Pancreas (tissue), 10 donors: ENCODE results near the gene PHIP. TPM values are rescaled to one million over a fixed set of nuclear protein-coding genes. Genes with fewer than 3 reads are reported as not detected.

ENCODE experiments used
- ATAC-seq, 4 donors: fragments of 200-7000 bp; cut with Tn5 transposase; one replicate each; pipeline versions ENCODE4 v1.8.0 to v1.9.1; 2020; ENCODE audit warnings: mild to moderate bottlenecking in 4 of 4, moderate library complexity in 4 of 4
- DNase-seq, 6 donors: peaks; one replicate each; pipeline ENCODE4 v3.0.0-alpha.2; 2020
- FAIRE-seq: peaks from 2 replicates; lab custom pipeline; 2012; peaks lifted over from hg19 to GRCh38; lab: Jason Lieb, UNC
- H3K27ac ChIP-seq, 4 donors: fragments of 200-600 bp; sonication (generic); 1 replicate in 3 of 4; 2 replicates in 1 of 4; pipeline versions ENCODE4 v1.5.0 to v1.8.0; 2020
- H3K27me3 ChIP-seq, 4 donors: fragments of 200-600 bp; one replicate each; pipeline ENCODE4 v1.8.0; 2021
- H3K36me3 ChIP-seq, 3 donors: fragments of 200-600 bp; sonication (generic) in 1 of 3; one replicate each; pipeline versions ENCODE4 v1.5.0 to v1.8.0; 2020 to 2021
- H3K4me1 ChIP-seq, 3 donors: fragments of 200-600 bp; one replicate each; pipeline ENCODE4 v1.8.0; 2021
- H3K4me3 ChIP-seq, 4 donors: fragments of 200-600 bp; sonication (generic) in 2 of 4; one replicate each; pipeline versions ENCODE4 v1.5.0 to v1.8.0; 2020 to 2021
- H3K9me3 ChIP-seq, 4 donors: fragments of 200-600 bp; one replicate each; pipeline ENCODE4 v1.8.0; 2021
- CTCF ChIP-seq, 4 donors: fragments of 200-600 bp; sonication (generic) in 3 of 4; IDR thresholded peaks; one replicate each; pipeline versions ENCODE4 v1.5.0 to v1.8.0; 2021; ENCODE audit warnings: antibody characterized with exemption in 4 of 4
- WGBS, 2 donors: extraction: QIAGEN DNeasy Blood & Tissue Kit; methylation state at CpG; one replicate each; pipeline ENCODE4 v1.1.7; 2013; 5-methylcytosine and 5-hydroxymethylcytosine counted together
- intact Hi-C, 3 donors: fragments of 100-400 bp; cut with DNase I; formaldehyde crosslinking; loops; one replicate each; pipeline versions ENCODE4 v1.11.1 to v1.14.2; 2022
- polyA plus RNA-seq, 2 donors: library from polyadenylated mRNA; stranded (reverse); fragments of 200-250 nt; gene quantifications; one replicate each; pipeline ENCODE4 v1.2.3, GENCODE V29; 2013
- total RNA-seq, 6 donors: library from RNA; stranded (reverse); fragmentation: NEBNext Ultra II Directional in 4 of 6; extraction: Animal tissue kit (Norgen Biotek cat#: 25700) in 4 of 6; gene quantifications; one replicate each; pipeline versions ENCODE4 v1.2.1 to v1.2.4, GENCODE V29; 2021 to 2023
- donor health status: healthy with polysubstance abuse.
- donor health status: DM: no; HTN: no; CAD: no; lungs with moderate emphysema.
- donor health status: DM: no; HTN: no; CAD: no.
- donor health status: control.
- donor health status: control.
- donor health status: Bipolar disorder and iron deficiency.
- donor health status: DM: yes; HTN: yes; CAD: no.
- donor health status: DM: no; HTN: no; CAD: no.
- donor health status: DM: no; HTN: no; CAD: no.
- donor health status: DM: yes; HTN: yes; CAD: no.

The PHIP gene
- total and polyA plus RNA-seq, 8 donors: 8.3 to 17.9 (median 11.0) TPM

GRCh38 chr6:79072640-79073181 is 5.3 kb downstream of the PHIP start:
- intact Hi-C loops: no loop called here
- H3K4me1 ChIP-seq: peaks cover 3 to 31% (median 23%) of the 10 kb centered on the region in 3 donors
- H3K9me3 ChIP-seq: no peaks in the 10 kb centered on the region
- FAIRE-seq: no peak
- 96 to 98% methylated on average over 3 of the region's 3 CpGs for WGBS, 2 donors
- DNase-seq: no peak
- no peaks in the 10 kb centered on the region for H3K27me3 ChIP-seq
- H3K4me3 ChIP-seq: no peak overlapping the region
- no peaks in the 10 kb centered on the region for H3K36me3 ChIP-seq
- H3K27ac ChIP-seq: no peak overlapping the region
- no peak for TF ChIP-seq CTCF (IDR thresholded peaks at IDR 0.05)
- ATAC-seq: no peak

- FAIRE-seq: no peak
These were observed 6.5 kb downstream of the PHIP start for GRCh38 chr6:79071547-79071946.

GRCh38 chr6:79070206-79070825 is 7.7 kb downstream of the PHIP start:
- FAIRE-seq: no peak
- WGBS, 2 donors: 78 to 79% methylated on average over 5 of the region's 5 CpGs
- ATAC-seq: no peak

More at GRCh38 chr6:79071547-79071946, 6.5 kb downstream of the PHIP start:
- H3K9me3 ChIP-seq: no peaks in the 10 kb centered on the region
- H3K4me1 ChIP-seq: peaks cover 3 to 31% (median 23%) of the 10 kb centered on the region in 3 donors
- intact Hi-C loops: no loop called here
- TF ChIP-seq CTCF (IDR thresholded peaks at IDR 0.05): no peak
- H3K4me3 ChIP-seq: no peak overlapping the region
- H3K27ac ChIP-seq: no peak overlapping the region
- no peaks in the 10 kb centered on the region for H3K36me3 ChIP-seq
- no peak for ATAC-seq
- no peaks in the 10 kb centered on the region for H3K27me3 ChIP-seq
- DNase-seq: no peak

GRCh38 chr6:79066828-79067227 is 11.2 kb downstream of the PHIP start:
- H3K4me3 ChIP-seq: no peak overlapping the region
- TF ChIP-seq CTCF (IDR thresholded peaks at IDR 0.05): no peak
- intact Hi-C loops: no loop called here
- H3K9me3 ChIP-seq: no peaks in the 10 kb centered on the region
- ATAC-seq (no peak), DNase-seq (no peak), FAIRE-seq (no peak)
- no peaks in the 10 kb centered on the region for H3K36me3 ChIP-seq
- 92 to 95% methylated on average over 4 of the region's 4 CpGs for WGBS, 2 donors
- H3K27me3 ChIP-seq: no peaks in the 10 kb centered on the region
- H3K4me1 ChIP-seq: peaks cover 3 to 11% (median 7%) of the 10 kb centered on the region in 3 donors
- H3K27ac ChIP-seq: no peak overlapping the region

More at GRCh38 chr6:79070206-79070825, 7.7 kb downstream of the PHIP start:
- H3K4me3 ChIP-seq: no peak overlapping the region
- H3K4me1 ChIP-seq: peaks cover 3 to 24% (median 18%) of the 10 kb centered on the region in 3 donors
- no peaks in the 10 kb centered on the region for H3K9me3 ChIP-seq
- intact Hi-C loops: no loop called here
- no peak for TF ChIP-seq CTCF (IDR thresholded peaks at IDR 0.05)
- no peak for DNase-seq
- H3K27ac ChIP-seq: no peak overlapping the region
- H3K36me3 ChIP-seq: no peaks in the 10 kb centered on the region
- no peaks in the 10 kb centered on the region for H3K27me3 ChIP-seq

GRCh38 chr6:79066330-79066729 is 11.7 kb downstream of the PHIP start:
- Histone ChIP-seq H3K9me3 (no peaks in the 10 kb centered on the region), H3K4me1 (peaks cover 3 to 11% (median 4%) of the 10 kb centered on the region in 3 donors), H3K27me3 (no peaks in the 10 kb centered on the region), H3K27ac (no peak overlapping the region), H3K4me3 (no peak overlapping the region), H3K36me3 (no peaks in the 10 kb centered on the region)
- intact Hi-C loops: no loop called here
- TF ChIP-seq CTCF (IDR thresholded peaks at IDR 0.05): no peak
- peak; percentile 17 for FAIRE-seq
- no peak for DNase-seq
- no peak for ATAC-seq
